ENCODE measurements around the gene CAMSAP1. TPM values are rescaled to one million over a fixed set of nuclear protein-coding genes. Genes with fewer than 3 reads are reported as not detected.
"Not testable (repeated sequence)": the region's sequence is repeated elsewhere in the genome, so short reads cannot be mapped to it uniquely, and the experiment has no call there.

CAMSAP1 gene
- total and polyA plus RNA-seq, 11 donors = 10.9 to 38.3 (median 19.9) TPM

DNA sequence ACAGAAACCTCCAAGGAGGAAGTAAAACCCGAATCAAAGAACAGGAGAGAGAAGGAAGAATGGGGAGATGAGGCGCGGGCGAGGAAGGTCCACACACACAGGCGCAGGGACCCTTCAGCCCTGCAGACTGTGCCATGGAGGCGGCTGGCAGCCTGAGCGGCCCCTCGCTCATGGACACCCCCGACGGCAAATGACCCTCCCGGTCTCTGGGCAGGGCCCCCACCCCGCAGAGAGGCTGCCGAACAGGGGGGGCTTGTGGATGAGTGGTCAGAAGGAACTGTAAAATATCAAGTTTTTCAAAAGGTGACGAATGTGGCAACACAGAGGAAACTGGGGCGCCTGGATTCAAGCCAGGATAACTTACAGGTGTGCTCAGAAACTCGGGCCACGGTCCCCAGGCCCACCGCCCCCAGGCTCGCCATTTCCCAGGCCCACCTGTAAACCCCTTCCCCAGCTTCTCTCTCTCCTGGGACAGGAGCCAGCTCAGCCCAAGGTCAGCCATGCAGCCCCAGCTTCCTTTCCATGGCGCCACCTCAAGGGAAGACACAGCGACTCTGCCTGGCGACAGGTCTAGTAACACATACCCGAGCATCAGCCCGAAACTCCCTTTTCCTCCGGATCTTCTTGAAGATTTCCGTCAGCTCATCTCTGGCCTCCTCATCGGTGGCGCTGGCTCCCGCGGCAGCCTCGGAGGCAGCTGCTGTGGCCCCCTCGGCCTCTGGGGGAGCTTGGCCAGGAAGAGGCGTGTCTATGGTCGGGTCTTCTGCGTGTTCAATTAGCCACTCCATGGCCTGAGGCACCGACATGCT lies 37.3 kb upstream of the CAMSAP1 start:
- ATAC-seq (no peak), DNase-seq (no peak)
- H3K27ac ChIP-seq = no peak overlapping the region
- no peaks in the 10 kb centered on the region for H3K9me3 ChIP-seq
- no peak overlapping the region for H3K4me3 ChIP-seq
- H3K27me3 ChIP-seq = no peaks in the 10 kb centered on the region
- TF ChIP-seq POLR2A (IDR thresholded peaks at IDR 0.05) = no peak
- TF ChIP-seq, protein P1, sequence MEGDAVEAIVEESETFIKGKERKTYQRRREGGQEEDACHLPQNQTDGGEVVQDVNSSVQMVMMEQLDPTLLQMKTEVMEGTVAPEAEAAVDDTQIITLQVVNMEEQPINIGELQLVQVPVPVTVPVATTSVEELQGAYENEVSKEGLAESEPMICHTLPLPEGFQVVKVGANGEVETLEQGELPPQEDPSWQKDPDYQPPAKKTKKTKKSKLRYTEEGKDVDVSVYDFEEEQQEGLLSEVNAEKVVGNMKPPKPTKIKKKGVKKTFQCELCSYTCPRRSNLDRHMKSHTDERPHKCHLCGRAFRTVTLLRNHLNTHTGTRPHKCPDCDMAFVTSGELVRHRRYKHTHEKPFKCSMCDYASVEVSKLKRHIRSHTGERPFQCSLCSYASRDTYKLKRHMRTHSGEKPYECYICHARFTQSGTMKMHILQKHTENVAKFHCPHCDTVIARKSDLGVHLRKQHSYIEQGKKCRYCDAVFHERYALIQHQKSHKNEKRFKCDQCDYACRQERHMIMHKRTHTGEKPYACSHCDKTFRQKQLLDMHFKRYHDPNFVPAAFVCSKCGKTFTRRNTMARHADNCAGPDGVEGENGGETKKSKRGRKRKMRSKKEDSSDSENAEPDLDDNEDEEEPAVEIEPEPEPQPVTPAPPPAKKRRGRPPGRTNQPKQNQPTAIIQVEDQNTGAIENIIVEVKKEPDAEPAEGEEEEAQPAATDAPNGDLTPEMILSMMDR (IDR thresholded peaks at IDR 0.05) = no peak
- intact Hi-C loops (cut with DNase I) = loop anchor here in 2 of 10 donors (5.0 to 10.0 kb wide), 2 partner anchors 32 to 80 kb away; no protein-coding TSS in a partner anchor
- H3K4me1 ChIP-seq = peaks cover 0 to 24% (median 12%) of the 10 kb centered on the region in 12 donors
- WGBS, 4 donors = 86 to 93% (median 88%) methylated on average over 25 to 36 of the region's 36 CpGs
- peaks cover 1 to 95% (median 87%) of the 10 kb centered on the region in 9 donors for H3K36me3 ChIP-seq

DNA sequence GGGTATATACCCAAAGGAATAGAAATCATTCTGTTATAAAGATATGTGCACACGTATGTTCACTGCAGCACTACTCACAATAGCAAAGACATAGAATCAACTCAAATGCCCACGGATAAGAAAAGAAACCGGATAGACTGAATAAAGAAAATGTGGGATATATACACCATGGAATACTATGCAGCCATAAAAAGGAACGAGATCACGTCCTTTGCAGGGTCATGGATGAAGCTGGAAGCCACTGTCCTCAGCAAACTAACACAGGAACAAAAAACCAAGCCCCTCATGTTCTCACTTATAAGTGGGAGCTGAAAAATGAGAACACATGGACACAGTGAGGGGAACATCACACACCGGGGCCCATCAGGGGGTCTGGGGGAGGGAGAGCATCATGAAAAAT lies 36.3 kb upstream of the CAMSAP1 start:
- H3K27me3 ChIP-seq, H3K4me3 ChIP-seq, H3K27ac ChIP-seq, ATAC-seq, DNase-seq, H3K9me3 ChIP-seq: not testable (repeated sequence)
- peaks cover 0 to 20% (median 11%) of the 10 kb centered on the region in 12 donors for H3K4me1 ChIP-seq
- 94 to 98% (median 96%) methylated on average over 6 of the region's 6 CpGs for WGBS, 4 donors
- peaks cover 2 to 95% (median 90%) of the 10 kb centered on the region in 9 donors for H3K36me3 ChIP-seq
- intact Hi-C loops (cut with DNase I) = loop anchor here in 1 of 10 donors (10.0 kb wide), 1 partner anchor 79 kb away; no protein-coding TSS in a partner anchor

- peak in 1 of 5 donors; percentile 52 for DNase-seq
Measured at GRCh38 chr9:135941288-135941995, 34.1 kb upstream of the CAMSAP1 start.

More at GRCh38 chr9:135941288-135941995, 34.1 kb upstream of the CAMSAP1 start:
- ATAC-seq = peak in 3 of 4 donors; percentile 38 to 72 (median 40)
- 52 to 66% (median 59%) methylated on average over 8 to 13 of the region's 13 CpGs for WGBS, 4 donors
- peaks cover 0 to 6% (median 0%) of the 10 kb centered on the region in 12 donors for H3K9me3 ChIP-seq
- H3K27me3 ChIP-seq = no peaks in the 10 kb centered on the region
- peaks cover 4 to 95% (median 91%) of the 10 kb centered on the region in 9 donors for H3K36me3 ChIP-seq
- intact Hi-C loops (cut with DNase I) = loop anchor here in 2 of 10 donors (1.0 to 10.0 kb wide), 2 partner anchors 34 to 77 kb away; partner anchors contain the start of gene CAMSAP1 (in 1 of the 2)
- TF ChIP-seq, protein P1 (IDR thresholded peaks at IDR 0.05) = no peak
- TF ChIP-seq POLR2A (IDR thresholded peaks at IDR 0.05) = no peak
- H3K4me1 ChIP-seq = peaks cover 0 to 20% (median 11%) of the 10 kb centered on the region in 12 donors
- peak overlapping the region in 11 of 12 donors; percentile 43 to 88 (median 74) for H3K27ac ChIP-seq
- no peak overlapping the region for H3K4me3 ChIP-seq
